Stimulated activated CD8-positive, alpha-beta memory T cell treated with anti-CD3 and anti-CD28 coated beads, Interleukin-7, amount 100 ng/mL, for 4 hours (primary cell): ENCODE results near the gene RAB6B.

Source experiments
- DNase-seq, 2 donors: peaks; one replicate each; pipeline ENCODE4 v3.0.0-alpha.2; 2020; ENCODE audit warnings: low read depth in 2 of 2

RAB6B gene

DNA sequence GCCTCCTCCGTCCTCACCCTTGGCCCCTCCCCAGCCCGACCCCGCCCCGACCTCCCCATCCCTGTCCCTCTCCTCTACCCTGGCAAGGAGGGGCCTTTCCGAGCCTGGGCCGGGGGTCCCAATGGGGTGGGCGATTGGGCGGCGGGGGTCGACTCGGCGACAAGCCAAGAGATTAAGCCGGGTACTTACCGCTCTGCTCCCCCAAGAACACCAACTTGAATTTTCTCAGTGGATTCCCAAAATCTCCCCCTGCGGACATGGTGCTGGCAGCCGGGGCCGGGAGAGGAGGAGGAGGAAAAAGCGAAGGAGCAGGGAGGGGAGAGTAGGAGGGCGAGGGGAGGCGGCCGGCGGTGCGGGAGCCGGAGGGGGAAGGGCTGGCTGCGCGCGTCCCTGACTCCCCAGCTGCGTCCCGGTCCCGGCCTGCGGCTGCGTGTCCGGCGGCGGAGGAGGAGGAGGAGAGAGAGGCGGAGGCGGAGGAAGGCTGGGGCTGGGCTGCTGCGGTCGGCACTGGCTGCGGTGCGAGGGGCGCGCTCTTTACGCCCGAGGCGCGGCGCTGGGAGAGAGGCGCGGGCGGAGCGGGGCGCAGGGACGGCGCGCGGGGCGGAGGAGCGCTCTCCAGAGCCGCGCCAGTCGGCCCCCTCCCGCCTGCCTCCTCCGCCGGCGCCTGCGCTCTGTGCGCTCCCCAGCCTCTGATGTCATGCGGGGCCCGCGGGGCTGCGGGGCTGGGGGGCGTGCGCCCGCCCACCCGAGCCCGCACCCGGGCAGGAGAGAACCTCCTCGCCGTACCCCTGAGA lies at the start of gene RAB6B:
Gene RAB6B (minus strand): TSS at position 675 of the 794 bp plus-strand sequence. CDS start 416 bp downstream, at position 259.
- no peak for DNase-seq

DNA sequence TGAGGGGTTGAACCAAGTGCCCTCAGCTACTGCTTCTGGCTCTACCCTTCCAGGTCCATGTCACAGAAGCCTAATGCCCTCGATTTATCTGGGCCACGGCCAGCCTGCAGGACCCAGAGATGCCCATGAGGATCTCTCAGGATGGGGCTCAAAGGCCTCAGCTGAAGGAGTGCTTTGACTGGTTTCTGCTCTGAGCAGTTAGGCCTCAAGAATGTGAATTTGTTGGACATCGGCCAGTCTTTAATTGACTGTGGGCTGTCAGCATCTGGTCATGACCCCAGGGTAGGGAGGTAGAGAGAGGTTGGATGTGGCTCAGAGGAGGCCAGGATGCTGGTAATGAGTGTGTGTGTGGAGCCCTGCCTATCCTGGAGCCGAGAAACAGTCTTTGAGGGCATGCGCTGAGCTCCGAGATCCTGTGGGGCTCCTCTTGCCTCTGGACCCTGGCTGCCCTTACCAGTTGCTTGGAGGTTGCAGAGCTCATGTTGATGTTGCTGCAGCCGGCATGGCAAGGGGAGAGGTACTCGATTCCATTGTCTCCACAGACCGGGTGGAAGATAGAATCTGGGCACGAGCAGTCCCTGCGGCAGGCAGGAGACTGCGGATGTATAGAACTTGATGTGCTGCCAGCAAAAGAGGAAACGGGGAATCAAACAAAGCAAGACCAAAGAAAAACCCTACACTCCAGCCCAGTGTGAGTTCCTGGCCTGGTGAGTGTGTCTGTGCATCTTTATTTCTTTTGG lies 49.1 kb upstream of the RAB6B start:
- no peak for DNase-seq

DNA sequence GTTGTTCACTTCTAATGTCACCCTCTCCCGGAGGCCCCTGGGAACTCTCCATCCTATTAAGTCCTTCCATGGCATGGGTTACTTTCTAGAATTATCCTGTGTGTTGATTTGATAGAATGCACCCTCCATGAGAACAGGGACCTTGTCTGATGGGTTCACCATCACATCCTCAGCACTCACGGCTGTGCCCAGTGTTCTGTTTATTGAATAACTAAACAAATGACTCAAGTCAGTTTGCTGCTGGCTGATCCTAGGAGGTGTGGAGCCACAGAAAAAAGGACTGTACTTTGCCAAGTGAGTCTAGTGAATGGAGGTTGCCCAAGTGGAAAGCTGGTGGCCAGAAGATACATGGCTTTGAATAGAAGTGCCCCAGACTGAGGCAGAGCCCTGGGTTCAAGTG lies 48.5 kb upstream of the RAB6B start:
- DNase-seq = no peak

DNA sequence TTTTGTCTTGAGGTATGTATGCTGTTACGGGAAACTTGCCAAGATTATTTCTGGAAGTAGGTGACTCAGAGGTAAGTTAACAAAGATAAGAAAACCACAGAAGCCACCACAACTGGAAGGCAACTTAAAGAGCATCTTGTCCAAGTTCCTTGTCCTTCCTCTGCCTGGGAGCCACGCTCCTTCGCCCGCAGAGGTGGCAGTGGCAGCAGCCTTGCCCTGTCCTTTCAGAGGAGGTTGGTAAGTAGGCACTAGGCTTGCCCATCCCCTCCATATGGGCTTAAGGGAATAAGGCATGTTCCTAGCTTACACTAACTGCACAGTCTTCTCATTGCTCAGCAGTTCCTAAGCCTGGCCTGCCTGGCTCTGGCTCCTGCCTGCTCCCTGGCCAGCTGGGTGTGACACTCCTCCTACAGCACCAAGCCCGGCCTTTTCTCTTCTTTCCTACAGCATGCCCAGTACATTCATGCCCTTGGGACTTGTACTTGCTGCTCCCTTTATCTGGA lies 48.0 kb upstream of the RAB6B start:
- no peak for DNase-seq

DNA sequence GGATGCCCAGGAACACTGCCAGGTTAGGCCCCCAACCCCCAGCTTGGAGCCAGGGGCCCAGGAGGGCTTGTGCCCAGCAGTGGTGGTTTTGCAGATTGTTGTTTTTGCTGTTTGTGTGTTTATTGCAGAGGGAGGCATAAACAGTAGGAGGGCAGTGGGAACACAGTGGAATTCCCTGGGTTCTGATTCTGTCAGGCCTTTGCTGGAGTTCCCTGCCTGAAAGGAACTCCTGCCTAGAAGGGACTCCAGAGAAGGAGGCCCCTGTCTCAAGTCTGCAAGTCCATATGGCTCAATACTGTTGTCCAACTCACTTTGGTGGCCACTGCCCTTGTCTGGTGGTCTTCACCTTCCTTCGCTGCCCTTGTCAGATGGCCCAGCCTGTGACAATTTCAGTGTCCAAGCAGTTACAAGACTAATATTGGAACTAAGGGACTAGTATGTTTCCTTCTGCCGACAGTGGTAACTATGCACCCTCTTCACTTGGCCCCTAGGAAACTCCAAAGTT lies 47.4 kb upstream of the RAB6B start:
- DNase-seq = no peak

DNA sequence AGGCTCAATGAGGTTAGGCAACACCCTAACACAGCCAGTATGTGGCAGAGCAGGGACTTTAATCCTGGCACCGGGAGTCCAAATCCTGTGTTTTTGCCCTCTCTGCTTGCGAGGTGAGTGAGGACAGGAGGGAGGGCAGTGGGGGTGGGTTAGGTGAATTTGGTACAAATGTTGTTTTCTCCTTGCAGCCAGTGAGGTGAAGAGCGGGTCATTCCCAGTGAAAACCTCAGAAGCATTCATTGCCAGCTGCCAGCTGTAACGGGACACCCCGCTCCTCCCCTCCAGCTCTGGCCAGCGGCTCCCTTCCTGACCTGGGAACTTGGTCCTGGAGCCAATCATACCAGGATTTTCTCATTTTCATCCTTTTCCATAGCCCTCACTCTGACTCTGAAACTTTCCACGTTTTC lies 45.7 kb upstream of the RAB6B start:
- no peak for DNase-seq

DNA sequence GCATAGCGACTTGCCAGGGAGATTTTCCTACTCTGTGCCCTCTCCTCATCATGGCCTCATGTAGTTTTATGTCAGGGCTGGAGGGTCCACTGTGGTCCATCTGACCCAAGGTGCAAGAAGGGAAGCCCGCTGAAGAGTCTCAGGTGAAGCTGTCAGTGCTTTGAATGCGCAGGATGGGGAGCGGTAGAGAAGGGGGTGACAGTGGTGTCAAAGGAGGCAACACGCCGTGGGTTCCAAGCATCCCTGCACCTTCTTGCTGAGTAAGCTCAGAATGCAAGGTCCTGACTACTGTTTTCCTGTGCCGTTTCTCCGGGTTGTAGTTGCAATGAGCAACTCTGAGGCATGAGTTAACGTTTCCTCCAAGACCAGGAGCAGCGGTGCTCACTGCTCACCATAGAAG lies 44.9 kb upstream of the RAB6B start:
- DNase-seq = no peak

DNA sequence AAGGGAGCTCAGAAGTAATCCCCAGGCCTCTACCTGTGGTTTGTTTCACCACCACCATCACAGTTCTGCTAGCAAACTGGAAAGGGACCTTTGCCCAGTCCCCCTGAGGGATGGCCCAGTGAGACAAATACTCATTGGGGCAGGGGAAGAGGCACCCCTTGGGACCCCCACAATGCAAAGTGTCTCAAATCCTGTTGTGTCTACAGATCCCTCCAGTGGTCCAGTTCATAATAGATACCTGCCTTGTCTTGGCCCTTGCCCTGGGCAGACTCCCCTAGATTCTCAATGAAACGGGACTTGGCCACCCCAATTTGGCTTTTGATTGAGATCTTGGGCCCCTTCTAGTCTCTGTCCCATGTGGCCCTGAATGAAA lies 43.8 kb upstream of the RAB6B start:
- DNase-seq = no peak

DNA sequence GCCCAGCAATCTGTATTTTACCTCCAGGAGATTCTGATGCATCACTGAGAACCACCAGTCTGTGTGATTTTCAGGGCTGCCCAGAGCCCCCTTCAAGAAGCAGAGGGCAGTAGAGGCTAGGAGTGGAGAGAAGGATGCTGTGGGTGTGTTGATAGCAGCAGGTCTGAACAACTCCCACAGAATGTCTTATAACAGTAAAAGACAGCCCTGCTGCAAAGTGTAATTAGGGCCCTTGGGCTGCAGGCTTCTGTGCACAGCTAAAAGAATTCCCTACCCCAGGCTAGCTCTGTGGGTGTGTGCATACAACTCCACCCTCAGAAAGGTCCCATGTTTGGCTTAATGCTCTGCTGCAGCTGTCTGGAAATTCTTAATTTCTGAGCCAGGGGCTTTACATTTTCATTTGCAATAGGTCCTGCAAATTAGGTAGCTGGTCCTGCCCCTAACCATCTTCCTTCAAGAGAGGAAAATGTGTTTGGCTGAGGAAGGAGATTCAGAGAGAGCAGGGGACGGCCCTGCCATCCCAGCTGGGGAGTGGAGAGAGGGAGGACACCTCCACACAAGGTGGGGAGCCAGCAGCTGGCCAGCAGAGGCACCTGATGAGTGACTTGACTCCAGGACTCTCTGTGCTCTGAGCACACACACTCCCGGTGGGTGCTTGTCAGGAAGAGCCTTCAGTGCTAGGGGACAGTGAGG lies 43.2 kb upstream of the RAB6B start:
- no peak for DNase-seq

DNA sequence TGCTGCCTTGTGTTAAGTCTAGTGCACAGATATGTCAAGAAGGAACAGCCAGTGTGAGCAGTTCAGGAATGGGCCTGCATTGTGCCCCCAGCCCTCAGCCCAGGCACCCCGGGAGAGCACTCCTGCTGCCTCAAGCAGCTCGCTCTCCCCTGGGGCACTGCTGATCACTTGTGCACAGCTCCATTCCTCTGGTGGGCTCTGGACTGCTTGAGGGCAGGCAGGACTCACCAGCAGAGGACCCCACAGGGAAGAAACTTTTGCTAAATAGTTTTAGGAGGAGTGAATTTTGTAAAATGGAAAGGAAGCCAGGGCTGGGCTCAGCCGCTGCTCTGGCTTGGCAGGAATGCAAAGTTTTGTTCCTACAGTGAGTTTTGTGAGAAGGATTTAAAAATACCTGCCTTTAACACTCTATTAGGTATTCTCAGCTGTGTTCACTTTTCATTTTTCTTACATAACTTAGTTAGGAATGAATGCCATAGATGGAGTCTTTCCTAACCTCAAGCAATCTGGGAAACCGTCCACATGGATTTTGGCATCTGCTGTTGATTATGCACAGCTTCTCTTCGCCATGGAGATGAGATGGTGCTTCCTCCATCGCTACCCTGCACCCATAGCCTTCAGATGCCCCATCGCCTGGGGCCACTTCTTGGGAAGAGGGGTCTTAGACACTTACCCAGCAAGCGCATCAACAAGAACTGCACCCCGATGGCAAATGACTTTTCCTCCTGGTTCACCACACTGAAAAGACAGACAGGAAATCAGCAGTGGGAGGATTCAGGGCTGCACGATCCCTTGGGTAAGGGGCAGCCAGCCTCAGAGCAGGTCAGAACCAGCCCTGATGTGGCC lies 42.3 kb upstream of the RAB6B start:
- no peak for DNase-seq

DNA sequence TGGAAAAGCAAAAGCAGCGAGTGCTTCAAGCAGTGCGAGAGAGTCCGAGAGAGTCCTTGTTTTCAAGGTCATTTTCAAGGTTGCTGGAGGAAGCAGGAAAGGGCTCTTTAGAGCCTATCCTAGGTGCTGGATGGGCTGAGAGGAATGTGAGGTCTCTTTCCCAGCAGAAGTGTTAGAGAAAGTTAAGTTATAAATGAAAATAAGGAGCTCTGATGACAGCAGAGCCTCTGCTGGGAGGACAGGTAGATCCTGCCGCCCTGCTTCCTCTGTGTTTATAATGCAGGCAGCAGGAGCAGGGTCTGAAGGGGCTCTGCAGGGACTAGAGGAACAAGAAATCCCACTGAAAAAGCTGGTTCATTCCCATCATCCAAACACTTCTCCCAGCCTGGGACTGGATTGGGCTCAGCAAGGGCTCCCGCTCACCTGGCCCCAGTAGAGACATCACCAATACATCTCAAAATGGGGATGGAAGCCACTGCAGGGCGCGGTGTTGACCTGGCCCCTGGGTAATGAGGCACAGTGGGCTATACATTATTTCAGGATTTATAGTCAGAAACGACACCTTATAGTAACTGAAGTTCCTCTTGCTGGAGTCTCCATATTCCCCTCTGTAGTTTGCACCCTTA lies 41.5 kb upstream of the RAB6B start:
- no peak for DNase-seq

DNA sequence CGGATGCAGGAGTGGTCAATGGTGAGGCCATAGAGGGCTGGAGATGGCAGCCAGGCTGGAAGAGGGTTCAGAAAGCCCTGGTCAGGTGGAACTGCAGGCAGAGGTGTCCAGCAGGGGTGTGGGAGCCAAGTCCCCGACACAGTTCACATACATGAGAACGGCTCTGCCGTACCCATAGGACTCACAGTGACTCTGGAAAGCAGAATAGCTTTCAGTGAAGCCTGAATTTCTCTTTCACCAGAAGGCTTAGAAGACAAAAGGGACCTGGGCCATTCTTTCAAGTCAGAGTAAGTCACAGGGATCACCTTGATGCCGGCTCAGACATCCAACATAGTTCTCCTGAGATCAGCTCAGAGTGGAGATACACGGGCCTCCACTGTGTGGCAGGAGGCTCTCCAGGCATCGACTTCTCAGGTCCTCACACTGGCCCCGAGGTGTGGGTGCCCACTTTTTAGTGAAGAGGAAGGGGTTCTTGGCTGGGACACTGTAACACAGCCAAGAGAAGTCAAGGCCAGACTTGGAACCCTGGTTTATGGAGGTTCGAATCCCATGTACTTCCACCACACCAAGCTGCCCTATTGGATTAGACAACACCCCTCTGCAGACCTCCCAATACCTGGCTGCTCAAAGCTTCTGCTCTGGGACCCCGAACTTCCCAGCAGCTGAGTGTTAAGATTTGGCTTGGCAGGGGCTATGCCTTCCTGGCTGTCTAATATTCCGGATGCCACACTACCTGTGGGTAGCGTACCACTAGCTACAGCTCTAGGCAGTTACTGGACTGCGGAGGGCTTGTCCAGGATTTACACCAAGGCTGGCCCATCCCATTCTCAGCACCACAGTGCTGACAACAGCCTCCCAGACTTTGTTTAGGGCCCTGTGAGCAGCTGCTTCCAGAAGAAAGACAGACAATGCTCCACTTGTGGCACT lies 40.4 kb upstream of the RAB6B start:
- no peak for DNase-seq

DNA sequence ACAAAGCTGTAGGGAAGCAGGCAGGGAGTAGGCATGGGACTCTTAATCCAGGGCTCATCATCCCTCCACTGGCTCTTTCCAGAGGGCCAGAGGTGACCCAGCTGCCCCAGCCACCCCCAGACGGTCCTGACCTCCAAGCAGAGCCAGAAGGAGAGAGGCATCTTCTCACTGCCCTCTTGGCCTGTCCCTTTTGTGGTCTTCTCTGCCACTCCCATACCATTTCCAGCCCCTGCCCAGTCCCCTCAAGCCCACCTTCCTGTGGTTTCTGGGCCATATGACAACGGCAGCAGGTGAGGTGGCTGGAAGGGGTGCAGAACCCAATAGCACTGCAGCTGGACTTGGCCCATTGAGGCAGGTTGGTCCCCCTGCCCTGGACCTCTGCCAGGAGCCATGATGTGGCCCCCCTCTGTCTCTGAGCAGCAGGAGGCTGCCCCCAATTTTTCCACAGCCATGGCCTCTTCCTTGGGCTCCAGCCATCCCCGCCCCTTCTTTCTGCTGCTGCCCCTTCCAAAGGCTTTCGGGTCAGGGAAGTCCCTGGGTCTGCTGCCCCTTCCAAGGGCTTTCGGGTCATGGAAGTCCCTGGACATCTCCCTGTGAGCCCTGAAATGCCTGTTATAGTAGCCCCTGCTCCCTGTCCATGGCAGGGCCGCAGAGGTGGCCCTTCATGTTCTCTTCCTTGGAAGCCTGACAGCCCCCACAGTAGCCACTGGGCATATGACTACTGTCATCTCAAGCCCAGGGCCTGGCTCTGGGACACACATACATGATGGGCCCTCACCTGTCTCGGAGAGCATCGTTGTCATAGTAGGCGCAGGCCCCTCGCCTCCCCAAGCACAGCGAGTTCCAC lies 39.5 kb upstream of the RAB6B start:
- no peak for DNase-seq

DNA sequence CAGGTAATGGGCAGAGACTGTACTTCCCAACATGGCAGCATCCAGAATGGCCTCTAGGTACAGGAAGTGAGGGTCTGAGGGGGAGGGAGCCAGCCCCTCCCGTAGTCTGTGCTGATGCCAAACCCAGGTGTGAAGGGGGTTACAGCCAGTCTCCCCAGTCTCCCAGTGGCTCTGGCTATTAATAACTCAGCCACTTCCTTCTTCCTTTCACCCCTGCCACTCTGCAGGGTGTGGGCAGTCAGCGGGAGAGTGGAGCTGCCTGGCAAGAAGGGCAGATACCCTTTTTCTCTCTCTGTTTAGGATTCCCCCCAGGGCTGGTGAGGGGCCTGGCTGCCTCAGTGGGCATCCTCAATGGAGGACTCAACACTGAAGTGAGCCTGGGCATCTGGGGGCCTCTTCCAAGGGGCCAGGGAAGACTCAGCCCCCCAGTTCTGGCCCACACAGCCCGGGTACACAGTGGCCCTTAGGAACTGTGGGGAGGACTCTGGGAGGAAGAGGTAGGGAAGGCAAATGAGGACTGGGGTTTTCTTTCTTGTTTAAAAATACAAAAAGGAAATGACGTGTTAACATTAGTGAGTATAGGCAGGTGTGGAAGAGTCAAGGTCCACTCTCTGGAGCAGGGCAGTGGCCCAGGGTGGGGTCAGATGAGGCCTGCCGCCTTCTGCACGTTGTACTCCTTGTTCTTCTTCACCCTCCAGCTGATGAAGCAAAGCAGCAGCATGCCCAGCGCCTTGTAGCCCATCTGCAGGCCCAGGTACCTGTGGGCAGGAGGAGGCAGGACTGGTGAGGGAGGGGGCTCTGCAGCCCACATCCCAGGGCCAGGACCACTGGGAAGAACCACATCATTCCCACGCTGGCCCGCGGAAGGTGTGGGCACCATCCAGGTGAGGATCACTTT lies 38.6 kb upstream of the RAB6B start:
- DNase-seq = no peak

DNA sequence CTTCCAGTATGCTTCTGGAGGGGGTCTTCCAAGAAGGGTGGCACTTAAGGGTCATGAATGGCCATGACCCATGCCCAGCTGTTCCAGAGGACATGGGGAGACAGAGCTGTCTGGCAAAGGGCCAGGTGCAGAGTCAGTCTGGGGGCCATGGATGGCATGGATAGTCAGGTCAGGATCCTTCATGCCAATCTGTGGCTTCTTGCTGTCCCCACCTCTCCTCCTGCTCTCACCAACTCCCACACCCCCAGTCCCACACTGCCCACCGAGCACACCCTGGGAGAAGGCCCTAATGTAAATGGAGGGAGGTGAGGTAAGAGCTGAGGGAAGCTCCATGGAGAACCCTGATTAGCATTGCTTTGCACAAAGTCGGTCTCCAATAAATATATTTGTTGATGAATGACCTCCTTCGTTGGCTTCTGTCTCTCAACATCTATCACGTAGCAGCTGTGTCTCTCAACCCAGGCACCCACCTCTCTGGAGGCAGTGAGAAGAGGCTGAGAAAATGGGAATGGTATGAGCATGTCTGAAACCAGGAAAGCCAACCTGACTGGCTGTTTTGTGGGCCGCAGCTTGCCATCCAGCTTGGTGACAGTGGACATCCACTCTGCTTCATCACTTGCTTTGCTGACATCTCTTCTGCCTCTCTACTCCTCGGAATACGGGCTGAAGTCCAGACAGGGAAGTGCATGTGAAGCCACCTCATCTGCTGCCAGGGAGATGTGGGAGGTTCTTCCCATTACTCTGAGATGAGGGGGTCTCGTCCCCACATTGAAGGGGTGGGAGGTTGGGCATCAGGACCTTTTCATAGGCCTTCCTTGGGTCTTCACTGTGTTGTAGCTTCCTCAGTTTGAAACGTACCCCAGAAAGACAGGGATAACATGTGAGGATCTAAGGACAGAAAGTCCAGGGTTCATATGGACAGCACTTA lies 37.7 kb upstream of the RAB6B start:
- DNase-seq = no peak

DNA sequence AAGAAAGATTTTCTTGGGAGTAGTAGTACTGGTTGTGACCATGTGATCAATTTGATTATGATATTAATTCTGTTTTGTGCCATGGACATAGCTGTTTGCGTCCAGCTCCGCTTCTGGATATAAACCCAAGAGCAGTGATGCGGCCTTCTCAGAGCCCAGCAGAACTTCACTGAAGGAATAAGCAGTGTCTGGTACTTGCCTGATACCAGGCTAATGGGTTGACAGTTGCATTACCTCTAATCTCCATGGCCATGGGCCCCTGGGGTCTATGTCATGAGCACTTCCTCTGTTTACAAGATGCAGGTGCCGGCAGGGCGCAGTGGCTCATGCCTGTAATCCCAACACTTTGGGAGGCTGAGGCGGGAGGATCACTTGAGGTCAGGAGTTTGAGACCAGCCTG lies 36.3 kb upstream of the RAB6B start:
- DNase-seq = no peak

DNA sequence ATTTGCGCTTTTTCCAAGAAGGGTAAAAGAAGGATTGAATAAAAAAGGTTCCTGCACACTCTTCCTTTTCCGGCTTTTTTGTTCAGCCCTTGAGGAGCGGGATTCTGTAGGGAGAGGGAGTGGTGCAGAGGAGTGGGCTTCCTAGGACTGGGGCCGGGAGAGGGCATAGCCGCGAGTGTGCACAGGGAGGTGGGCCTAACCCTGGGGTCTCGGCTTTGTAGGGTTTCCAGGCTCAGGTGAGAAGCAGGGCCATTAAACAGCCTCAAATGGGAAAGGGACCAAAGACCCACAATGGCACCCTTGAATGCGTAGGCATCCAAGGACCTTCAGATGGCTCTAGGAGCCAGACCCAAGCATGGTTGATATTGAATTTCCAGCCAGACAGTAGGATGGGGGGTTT lies 35.4 kb upstream of the RAB6B start:
- no peak for DNase-seq
